ENCODE data around the gene LGALS1. TPM values are rescaled to one million over a fixed set of nuclear protein-coding genes. Genes with fewer than 3 reads are reported as not detected.

LGALS1 gene
- total RNA-seq, 1 experiment from 2014 or later, result 32.8 TPM

GRCh38 chr22:37636949-37637273 is 38.5 kb upstream of the LGALS1 start:
- Histone ChIP-seq H3K18ac (ENCODE audit: insufficient read length, low read depth, low read length) (no peak overlapping the region), H2AFZ (ENCODE audit: low read length) (no peak overlapping the region), H3K79me1 (ENCODE audit: insufficient read depth, low read depth, low read length, poor library complexity, severe bottlenecking) (no peaks in the 10 kb centered on the region), H3K79me2 (ENCODE audit: insufficient read depth, low read length) (no peaks in the 10 kb centered on the region), H4K91ac (ENCODE audit: insufficient read length, low read depth, low read length) (no peak overlapping the region), H3K14ac (ENCODE audit: insufficient read depth, low read length) (no peak overlapping the region), H3K4me2 (ENCODE audit: insufficient read depth, insufficient read length, low read length) (no peak overlapping the region), H3K27me3 (ENCODE audit: insufficient read depth, low read length) (no peaks in the 10 kb centered on the region), H3K27ac (ENCODE audit: insufficient read length, low read depth, low read length) (no peak overlapping the region), H3K9ac (ENCODE audit: extremely low read depth, insufficient read length, low read length) (no peak overlapping the region), H4K8ac (replicated peaks; ENCODE audit: insufficient read length, low read depth, low read length) (no peak overlapping the region), H4K20me1 (ENCODE audit: control insufficient read depth, insufficient read depth, insufficient read length) (no peaks in the 10 kb centered on the region), H2BK12ac (ENCODE audit: insufficient read length, low read depth, low read length) (no peak overlapping the region), H2BK15ac (ENCODE audit: low read depth, low read length) (no peak overlapping the region), H4K5ac (ENCODE audit: insufficient read length, low read depth, low read length) (no peak overlapping the region), H3K4ac (ENCODE audit: low read depth, low read length) (no peak overlapping the region), H3K56ac (ENCODE audit: insufficient read length, low read depth, low read length) (no peak overlapping the region), H2BK20ac (ENCODE audit: low read depth, low read length, poor library complexity, severe bottlenecking) (no peak overlapping the region), H3K23me2 (ENCODE audit: insufficient read length, low read depth, low read length, poor library complexity, severe bottlenecking) (peaks cover 8% of the 10 kb centered on the region), H2BK5ac (ENCODE audit: insufficient read length, low read length) (no peak overlapping the region), H3T11ph (ENCODE audit: low read length) (no peak overlapping the region), H2BK120ac (ENCODE audit: low read depth, low read length, poor library complexity, severe bottlenecking) (no peak overlapping the region), H3K23ac (ENCODE audit: insufficient read length, low read depth, low read length) (no peak overlapping the region), H3K9me3 (ENCODE audit: control insufficient read depth, low read depth, low read length) (no peaks in the 10 kb centered on the region), H3K4me1 (ENCODE audit: insufficient read depth, low read length) (peaks cover 5% of the 10 kb centered on the region; the same call in 1 of the 2 replicates), H2AK5ac (ENCODE audit: insufficient read length, low read length) (no peak overlapping the region)
- H3K36me3 Mint-ChIP-seq (ENCODE audit: insufficient read depth in 1 of 3, low read depth in 3 of 3), result peaks cover 0 to 8% (median 3%) of the 10 kb centered on the region in 3 experiments; a peak in 4 of 7 replicates
- H3K27me3 Mint-ChIP-seq (ENCODE audit: low read depth), result no peaks in the 10 kb centered on the region; the same call in 1 of the 2 replicates
- H3K4me3 Mint-ChIP-seq, result no peak overlapping the region
- no peaks in the 10 kb centered on the region for H3K9me3 Mint-ChIP-seq
- peaks cover 35 to 44% of the 10 kb centered on the region in 2 experiments for H3K4me1 Mint-ChIP-seq
- no peak for TF ChIP-seq CTCF (conservative IDR thresholded peaks at IDR 0.05)
- DNase-seq, result no peak
- WGBS (ENCODE audit: extremely low coverage, insufficient read length, low lambda C conversion rate), result no CpG with 5 or more reads among the region's 3 CpGs
- H3K27ac Mint-ChIP-seq, result peak overlapping the region in 1 of 3 experiments; percentile 65; a peak in 1 of 7 replicates
